SU-DHL-6 (cell line): ENCODE measurements around the gene CCDC88C.

Experiments
- CTCF ChIP-seq: fragments of 200-600 bp; sonication (generic); IDR thresholded peaks from one replicate; pipeline ENCODE4 v1.5.1; 2017; ENCODE audit warnings: antibody characterized with exemption, mild to moderate bottlenecking, low read length, moderate library complexity; ENCODE audit not compliant: insufficient read depth, poor library complexity, severe bottlenecking
- EZH2phosphoT487 ChIP-seq: fragments of 200-600 bp; sonication (generic), shearing (Covaris generic); conservative IDR thresholded peaks from 2 replicates; pipeline ENCODE4 v1.6.1; 2018; ENCODE audit warnings: mild to moderate bottlenecking, antibody characterized with exemption, low read length, moderate library complexity, mixed read lengths

- TF ChIP-seq CTCF = no peak
- TF ChIP-seq EZH2phosphoT487 = no peak
Observed at GRCh38 chr14:91302391-91302790, 115.2 kb downstream of the CCDC88C start.
